ENCODE results near the gene CEP57L1.

- TF ChIP-seq CTCF (IDR thresholded peaks at IDR 0.05) (no peak), POLR2A (IDR thresholded peaks at IDR 0.05) (no peak)
Measured at GRCh38 chr6:109051301-109052017, 43.8 kb upstream of the CEP57L1 start.
